ENCODE measurements around the gene ID4.

Gene ID4

GRCh38 chr6:19804205-19805128 is 32.7 kb upstream of the ID4 start:
- no peak for TF ChIP-seq FOXM1 (IDR thresholded peaks at IDR 0.05; ENCODE audit: borderline replicate concordance, low read depth)
- no peak for TF ChIP-seq REST (IDR thresholded peaks at IDR 0.05; ENCODE audit: low read depth)
- TF ChIP-seq USF1 (IDR thresholded peaks at IDR 0.05), result no peak
- peak; percentile 88 for TF ChIP-seq TCF12 (IDR thresholded peaks at IDR 0.05; ENCODE audit: low read depth)
- no peak for TF ChIP-seq RAD21 (IDR thresholded peaks at IDR 0.05; ENCODE audit: low read depth)
- peak; percentile 56; the same call in 1 of the 2 replicates for TF ChIP-seq CREB1 (IDR thresholded peaks at IDR 0.05; ENCODE audit: low read depth)
- TF ChIP-seq TAF1 (IDR thresholded peaks at IDR 0.05; ENCODE audit: low read depth), result no peak
- no peak for TF ChIP-seq CEBPB (IDR thresholded peaks at IDR 0.05)
- TF ChIP-seq EGR1 (IDR thresholded peaks at IDR 0.05), result peak; percentile 87
- no peak for TF ChIP-seq ZBTB7A (IDR thresholded peaks at IDR 0.05; ENCODE audit: low read depth)
- TF ChIP-seq NFIC (IDR thresholded peaks at IDR 0.05), result peak; percentile 71
- TF ChIP-seq YY1 (IDR thresholded peaks at IDR 0.05; ENCODE audit: low read depth), result peak; percentile 52; the same call in 1 of the 2 replicates
- peak; percentile 87 for TF ChIP-seq EP300 (IDR thresholded peaks at IDR 0.05; ENCODE audit: borderline replicate concordance)
- peak; percentile 83 for TF ChIP-seq TEAD4 (IDR thresholded peaks at IDR 0.05)
- peak; percentile 66 for TF ChIP-seq MAX (IDR thresholded peaks at IDR 0.05)

GRCh38 chr6:19805129-19805481 is 32.1 kb upstream of the ID4 start:
- TF ChIP-seq NFIC (IDR thresholded peaks at IDR 0.05) (no peak), EGR1 (IDR thresholded peaks at IDR 0.05) (no peak), TAF1 (IDR thresholded peaks at IDR 0.05; ENCODE audit: low read depth) (no peak), CREB1 (IDR thresholded peaks at IDR 0.05; ENCODE audit: low read depth) (no peak), USF1 (IDR thresholded peaks at IDR 0.05) (no peak), REST (IDR thresholded peaks at IDR 0.05; ENCODE audit: low read depth) (no peak), FOXM1 (IDR thresholded peaks at IDR 0.05; ENCODE audit: borderline replicate concordance, low read depth) (no peak), CEBPB (IDR thresholded peaks at IDR 0.05) (no peak), TCF12 (IDR thresholded peaks at IDR 0.05; ENCODE audit: low read depth) (no peak), ZBTB7A (IDR thresholded peaks at IDR 0.05; ENCODE audit: low read depth) (no peak), YY1 (IDR thresholded peaks at IDR 0.05; ENCODE audit: low read depth) (no peak), MAX (IDR thresholded peaks at IDR 0.05) (no peak), TEAD4 (IDR thresholded peaks at IDR 0.05) (no peak), RAD21 (IDR thresholded peaks at IDR 0.05; ENCODE audit: low read depth) (no peak), EP300 (IDR thresholded peaks at IDR 0.05; ENCODE audit: borderline replicate concordance) (no peak)

- no peak for TF ChIP-seq RAD21 (IDR thresholded peaks at IDR 0.05; ENCODE audit: low read depth)
- TF ChIP-seq MAX (IDR thresholded peaks at IDR 0.05), result no peak
- no peak for TF ChIP-seq YY1 (IDR thresholded peaks at IDR 0.05; ENCODE audit: low read depth)
- no peak for TF ChIP-seq ZBTB7A (IDR thresholded peaks at IDR 0.05; ENCODE audit: low read depth)
- TF ChIP-seq USF1 (IDR thresholded peaks at IDR 0.05), result no peak
- TF ChIP-seq EP300 (IDR thresholded peaks at IDR 0.05; ENCODE audit: borderline replicate concordance), result no peak
- TF ChIP-seq EGR1 (IDR thresholded peaks at IDR 0.05), result no peak
- TF ChIP-seq TAF1 (IDR thresholded peaks at IDR 0.05; ENCODE audit: low read depth), result no peak
- no peak for TF ChIP-seq CREB1 (IDR thresholded peaks at IDR 0.05; ENCODE audit: low read depth)
- no peak for TF ChIP-seq TEAD4 (IDR thresholded peaks at IDR 0.05)
- no peak for TF ChIP-seq FOXM1 (IDR thresholded peaks at IDR 0.05; ENCODE audit: borderline replicate concordance, low read depth)
- no peak for TF ChIP-seq NFIC (IDR thresholded peaks at IDR 0.05)
- no peak for TF ChIP-seq TCF12 (IDR thresholded peaks at IDR 0.05; ENCODE audit: low read depth)
Observed at GRCh38 chr6:19806971-19807396, 30.2 kb upstream of the ID4 start.

GRCh38 chr6:19811397-19812079 is 25.6 kb upstream of the ID4 start:
- TF ChIP-seq EGR1 (IDR thresholded peaks at IDR 0.05), result no peak

All from Ishikawa (cell line).